ENCODE results near the gene RD3L. TPM values are rescaled to one million over a fixed set of nuclear protein-coding genes. Genes with fewer than 3 reads are reported as not detected.

The RD3L gene
- total and polyA plus RNA-seq, 2 experiments from 2014 or later: not detected

DNA sequence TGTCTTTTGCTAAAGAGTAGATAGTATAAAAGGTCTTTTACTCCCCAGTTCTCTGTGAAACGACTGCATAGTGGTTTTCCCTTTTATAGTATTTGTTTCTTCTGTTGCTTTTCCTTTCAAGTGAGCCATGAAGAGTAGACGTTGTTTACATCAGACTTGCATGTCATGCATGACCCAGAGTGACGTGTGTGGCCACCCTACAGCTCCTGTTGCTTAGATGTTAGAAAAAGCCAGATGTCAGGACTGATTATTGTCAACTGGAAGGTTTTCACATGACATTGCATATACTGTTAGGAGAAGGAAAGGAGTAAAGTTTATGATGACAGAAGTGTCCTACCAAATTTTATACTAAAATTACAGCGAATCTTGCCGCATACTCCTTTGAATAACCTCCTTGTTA lies 1.3 kb upstream of the RD3L start:
- H3K79me2 ChIP-seq (ENCODE audit: insufficient read depth): no peaks in the 10 kb centered on the region
- 30 to 39% methylated on average over 5 of the region's 5 CpGs for WGBS, 2 experiments (ENCODE audit: low coverage in 1 of 2, low lambda C conversion rate in 2 of 2, missing lambda C conversion rate in 2 of 2)
- H3K36me3 ChIP-seq (ENCODE audit: low read depth): no peaks in the 10 kb centered on the region
- no peaks in the 10 kb centered on the region for H4K20me1 ChIP-seq (ENCODE audit: insufficient read depth)
- no peak for DNase-seq
- no peak overlapping the region for H3K4me2 ChIP-seq (ENCODE audit: unreplicated experiment)
- in situ Hi-C loops (cut with MboI): no loop called here
- no peaks in the 10 kb centered on the region for H3F3A ChIP-seq (ENCODE audit: insufficient read depth)
- no peak overlapping the region for H3K4me3 ChIP-seq
- H3K9me2 ChIP-seq (ENCODE audit: insufficient read depth): no peaks in the 10 kb centered on the region
- no peak overlapping the region for H3K9ac ChIP-seq
- H3K27ac ChIP-seq: no peak overlapping the region
- H3K27me3 ChIP-seq (replicated peaks; ENCODE audit: insufficient read depth): peaks cover 39% of the 10 kb centered on the region
- no peak overlapping the region for H2AFZ ChIP-seq
- TF ChIP-seq EZH2 (IDR thresholded peaks at IDR 0.05; ENCODE audit: insufficient read depth, poor library complexity, severe bottlenecking): no peak
- TF ChIP-seq EZH2phosphoT487 (IDR thresholded peaks at IDR 0.05; ENCODE audit: insufficient read depth, low read depth): no peak
- H3K9me3 ChIP-seq (ENCODE audit: low read depth): no peaks in the 10 kb centered on the region
- H3K4me1 ChIP-seq (ENCODE audit: insufficient read depth): no peaks in the 10 kb centered on the region

DNA sequence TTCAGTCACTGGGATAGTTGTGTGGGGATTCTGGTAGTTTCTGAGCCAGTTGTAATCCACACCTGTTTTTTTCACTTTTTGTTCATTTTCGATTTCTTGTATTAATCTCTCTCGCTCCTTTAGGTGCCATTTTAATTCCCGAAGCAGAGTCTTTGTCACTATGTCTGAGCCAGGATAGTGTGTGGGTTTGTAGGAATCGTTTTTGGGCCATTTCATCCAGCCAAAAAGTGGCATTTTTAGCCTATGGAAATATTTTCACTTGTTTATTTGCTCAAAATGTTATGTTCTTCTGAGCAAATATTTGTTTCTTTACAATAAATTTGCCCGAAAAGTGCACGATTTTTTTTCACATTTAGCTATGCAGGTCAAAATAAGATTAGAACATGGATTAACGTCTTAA lies 867 bp downstream of the RD3L start:
- Histone ChIP-seq H3K36me3 (ENCODE audit: low read depth) (no peaks in the 10 kb centered on the region), H4K20me1 (ENCODE audit: insufficient read depth) (no peaks in the 10 kb centered on the region), H3K27me3 (replicated peaks; ENCODE audit: insufficient read depth) (peaks cover 51% of the 10 kb centered on the region), H3K27ac (no peak overlapping the region), H3K4me3 (no peak overlapping the region), H3K9me2 (ENCODE audit: insufficient read depth) (no peaks in the 10 kb centered on the region), H2AFZ (no peak overlapping the region), H3F3A (ENCODE audit: insufficient read depth) (no peaks in the 10 kb centered on the region), H3K9me3 (ENCODE audit: low read depth) (no peaks in the 10 kb centered on the region), H3K4me2 (ENCODE audit: unreplicated experiment) (no peak overlapping the region), H3K9ac (no peak overlapping the region), H3K4me1 (ENCODE audit: insufficient read depth) (no peaks in the 10 kb centered on the region), H3K79me2 (ENCODE audit: insufficient read depth) (no peaks in the 10 kb centered on the region)
- no peak for TF ChIP-seq EZH2phosphoT487 (IDR thresholded peaks at IDR 0.05; ENCODE audit: insufficient read depth, low read depth)
- TF ChIP-seq EZH2 (IDR thresholded peaks at IDR 0.05; ENCODE audit: insufficient read depth, poor library complexity, severe bottlenecking): no peak
- 40% methylated on average over 7 of the region's 7 CpGs for WGBS, 2 experiments (ENCODE audit: low coverage in 1 of 2, low lambda C conversion rate in 2 of 2, missing lambda C conversion rate in 2 of 2)
- in situ Hi-C loops (cut with MboI): no loop called here
- no peak for DNase-seq

DNA sequence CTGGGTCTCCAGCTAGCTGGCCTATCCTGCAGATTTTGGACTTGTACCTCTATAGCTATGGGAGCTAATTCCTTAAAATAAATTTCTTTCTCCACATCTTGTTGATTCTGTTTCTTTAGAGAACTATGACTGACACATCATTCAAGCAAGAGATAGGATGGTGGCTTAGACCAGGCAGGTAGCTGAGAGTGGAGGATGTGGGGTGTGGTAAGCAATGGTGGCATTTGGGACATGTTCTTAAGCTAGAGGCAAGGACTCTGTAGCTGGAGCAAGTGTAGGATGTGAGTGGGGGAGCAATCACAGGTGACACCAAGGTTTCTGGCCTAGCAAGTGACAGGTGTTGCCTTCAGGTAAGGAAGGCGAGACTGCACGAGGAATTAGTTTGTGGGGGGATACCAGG lies 7.2 kb downstream of the RD3L start:
- H3K9me3 ChIP-seq (ENCODE audit: low read depth): no peaks in the 10 kb centered on the region
- H3K36me3 ChIP-seq (ENCODE audit: low read depth): no peaks in the 10 kb centered on the region
- H3K9me2 ChIP-seq (ENCODE audit: insufficient read depth): no peaks in the 10 kb centered on the region
- H3K27me3 ChIP-seq (replicated peaks; ENCODE audit: insufficient read depth): peaks cover 26% of the 10 kb centered on the region
- H3K9ac ChIP-seq: no peak overlapping the region
- no peak overlapping the region for H3K4me2 ChIP-seq (ENCODE audit: unreplicated experiment)
- in situ Hi-C loops (cut with MboI): no loop called here
- H3K4me1 ChIP-seq (ENCODE audit: insufficient read depth): no peaks in the 10 kb centered on the region
- no peaks in the 10 kb centered on the region for H3F3A ChIP-seq (ENCODE audit: insufficient read depth)
- DNase-seq: no peak
- TF ChIP-seq EZH2 (IDR thresholded peaks at IDR 0.05; ENCODE audit: insufficient read depth, poor library complexity, severe bottlenecking) (no peak), EZH2phosphoT487 (IDR thresholded peaks at IDR 0.05; ENCODE audit: insufficient read depth, low read depth) (no peak)
- WGBS, 2 experiments (ENCODE audit: low coverage in 1 of 2, low lambda C conversion rate in 2 of 2, missing lambda C conversion rate in 2 of 2): 9 to 18% methylated on average over 2 of the region's 2 CpGs
- no peaks in the 10 kb centered on the region for H4K20me1 ChIP-seq (ENCODE audit: insufficient read depth)
- H3K4me3 ChIP-seq: no peak overlapping the region
- H2AFZ ChIP-seq: no peak overlapping the region
- H3K27ac ChIP-seq: no peak overlapping the region
- H3K79me2 ChIP-seq (ENCODE audit: insufficient read depth): no peaks in the 10 kb centered on the region

DNA sequence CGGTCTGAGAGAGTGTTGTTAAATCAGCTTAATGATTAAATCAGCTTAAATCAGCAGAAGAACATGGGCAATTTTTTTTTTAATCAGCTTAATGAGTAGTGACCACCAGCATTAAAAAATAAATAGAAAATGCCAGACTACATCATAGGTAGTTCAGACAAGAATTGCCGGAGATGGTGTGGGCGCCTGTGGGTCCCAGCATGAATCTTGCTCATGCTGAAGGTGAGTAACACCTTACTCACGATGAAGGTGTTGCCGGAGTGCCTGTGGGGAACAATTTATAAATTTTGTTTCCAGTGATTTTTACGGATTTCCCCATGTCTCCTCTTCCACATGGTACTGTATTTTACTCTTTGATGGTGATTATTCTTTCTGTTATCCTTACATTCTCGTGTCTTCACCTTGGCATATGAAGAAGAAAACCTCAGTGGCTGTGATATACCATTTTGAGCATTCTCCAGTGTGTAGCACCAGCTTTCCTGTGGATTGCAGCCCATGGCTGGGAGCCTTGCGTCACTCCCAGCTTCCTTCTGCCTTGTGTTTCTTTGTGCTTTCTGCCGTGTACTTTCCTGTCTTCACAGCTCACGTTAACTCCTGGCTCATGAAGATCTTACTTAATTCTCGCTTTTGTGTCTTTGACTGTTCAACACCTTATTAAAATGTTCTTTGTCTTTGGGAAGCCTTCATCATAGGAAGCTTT lies 9.4 kb downstream of the RD3L start:
- Histone ChIP-seq H3K4me2 (ENCODE audit: unreplicated experiment) (no peak overlapping the region), H2AFZ (no peak overlapping the region), H3K9me3 (ENCODE audit: low read depth) (no peaks in the 10 kb centered on the region), H3K27ac (no peak overlapping the region), H3K4me3 (no peak overlapping the region), H4K20me1 (ENCODE audit: insufficient read depth) (no peaks in the 10 kb centered on the region), H3K4me1 (ENCODE audit: insufficient read depth) (no peaks in the 10 kb centered on the region), H3K9me2 (ENCODE audit: insufficient read depth) (no peaks in the 10 kb centered on the region), H3K27me3 (replicated peaks; ENCODE audit: insufficient read depth) (peaks cover 14% of the 10 kb centered on the region; the same call in 1 of the 2 replicates), H3K79me2 (ENCODE audit: insufficient read depth) (no peaks in the 10 kb centered on the region), H3K36me3 (ENCODE audit: low read depth) (no peaks in the 10 kb centered on the region), H3K9ac (no peak overlapping the region), H3F3A (ENCODE audit: insufficient read depth) (no peaks in the 10 kb centered on the region)
- no peak for TF ChIP-seq EZH2 (IDR thresholded peaks at IDR 0.05; ENCODE audit: insufficient read depth, poor library complexity, severe bottlenecking)
- TF ChIP-seq EZH2phosphoT487 (IDR thresholded peaks at IDR 0.05; ENCODE audit: insufficient read depth, low read depth): no peak
- 49 to 58% methylated on average over 11 of the region's 11 CpGs for WGBS, 2 experiments (ENCODE audit: low coverage in 1 of 2, low lambda C conversion rate in 2 of 2, missing lambda C conversion rate in 2 of 2)
- in situ Hi-C loops (cut with MboI): no loop called here
- DNase-seq: no peak
